ENCODE measurements around the gene TACC2.
"Not testable (repeated sequence)": the region's sequence is repeated elsewhere in the genome, so short reads cannot be mapped to it uniquely, and the experiment has no call there.

The TACC2 gene

DNA sequence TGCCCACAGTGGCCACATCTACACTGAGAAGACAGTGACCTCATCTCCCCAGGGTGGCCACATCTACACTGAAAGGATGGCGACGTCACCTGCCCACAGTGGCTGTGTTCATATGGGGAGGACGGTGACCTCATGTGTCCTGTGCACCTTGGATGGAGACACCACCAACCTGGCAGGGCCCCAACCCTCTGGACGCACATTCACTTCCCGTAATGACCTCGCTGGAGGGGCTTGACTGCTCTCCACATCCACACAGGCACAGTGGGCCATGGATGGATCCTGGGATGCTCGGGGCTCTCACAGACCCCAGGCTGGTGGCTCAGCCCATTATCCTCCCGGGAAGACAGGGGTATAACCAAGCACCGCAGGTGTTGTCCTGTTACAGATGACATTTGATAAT, 212.4 kb downstream of the TACC2 start:
- H3K4me3 ChIP-seq (ENCODE audit: low read length), result no peak overlapping the region
- no peaks in the 10 kb centered on the region for H3K9me3 ChIP-seq (ENCODE audit: insufficient read depth, low read depth, low read length)
- no peaks in the 10 kb centered on the region for H3K4me1 ChIP-seq (ENCODE audit: insufficient read depth, low read length)
- H3K27me3 ChIP-seq (ENCODE audit: insufficient read depth, low read length), result no peaks in the 10 kb centered on the region
- no peak overlapping the region for H3K27ac ChIP-seq (ENCODE audit: low read length)
- H3K9ac ChIP-seq (ENCODE audit: low read depth, low read length), result no peak overlapping the region
- H3K36me3 ChIP-seq (ENCODE audit: insufficient read depth, low read depth, low read length), result peaks cover 42% of the 10 kb centered on the region

DNA sequence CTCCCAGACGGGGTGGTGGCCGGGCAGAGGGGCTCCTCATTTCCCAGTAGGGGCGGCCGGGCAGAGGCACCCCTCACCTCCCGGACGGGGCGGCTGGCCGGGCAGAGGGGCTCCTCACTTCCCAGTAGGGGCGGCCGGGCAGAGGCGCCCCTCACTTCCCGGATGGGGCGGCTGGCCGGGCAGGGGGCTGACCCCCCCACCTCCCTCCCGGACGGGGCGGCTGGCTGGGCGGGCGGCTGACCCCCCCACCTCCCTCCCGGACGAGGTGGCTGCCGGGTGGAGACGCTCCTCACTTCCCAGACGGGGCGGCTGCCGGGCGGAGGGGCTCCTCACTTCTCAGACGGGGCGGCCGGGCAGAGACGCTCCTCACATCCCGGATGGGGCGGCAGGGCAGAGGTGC, 214.2 kb downstream of the TACC2 start:
- H3K4me3 ChIP-seq (ENCODE audit: low read length); H3K27ac ChIP-seq (ENCODE audit: low read length); H3K9me3 ChIP-seq (ENCODE audit: insufficient read depth, low read depth, low read length); H3K4me1 ChIP-seq (ENCODE audit: insufficient read depth, low read length); H3K9ac ChIP-seq (ENCODE audit: low read depth, low read length); H3K27me3 ChIP-seq (ENCODE audit: insufficient read depth, low read length): not testable (repeated sequence)
- peaks cover 32% of the 10 kb centered on the region for H3K36me3 ChIP-seq (ENCODE audit: insufficient read depth, low read depth, low read length)

GRCh38 chr10:122204691-122205489, 215.9 kb downstream of the TACC2 start:
- Histone ChIP-seq H3K9me3 (ENCODE audit: insufficient read depth, low read depth, low read length) (no peaks in the 10 kb centered on the region), H3K27ac (ENCODE audit: low read length) (no peak overlapping the region), H3K9ac (ENCODE audit: low read depth, low read length) (no peak overlapping the region), H3K4me3 (ENCODE audit: low read length) (no peak overlapping the region), H3K27me3 (ENCODE audit: insufficient read depth, low read length) (no peaks in the 10 kb centered on the region), H3K36me3 (ENCODE audit: insufficient read depth, low read depth, low read length) (peaks cover 16% of the 10 kb centered on the region), H3K4me1 (ENCODE audit: insufficient read depth, low read length) (no peaks in the 10 kb centered on the region)

GRCh38 chr10:122206471-122207065, 217.6 kb downstream of the TACC2 start:
- H3K4me3 ChIP-seq (ENCODE audit: low read length), result no peak overlapping the region
- no peaks in the 10 kb centered on the region for H3K9me3 ChIP-seq (ENCODE audit: insufficient read depth, low read depth, low read length)
- peaks cover 20% of the 10 kb centered on the region for H3K36me3 ChIP-seq (ENCODE audit: insufficient read depth, low read depth, low read length)
- no peaks in the 10 kb centered on the region for H3K4me1 ChIP-seq (ENCODE audit: insufficient read depth, low read length)
- H3K9ac ChIP-seq (ENCODE audit: low read depth, low read length), result no peak overlapping the region
- no peak overlapping the region for H3K27ac ChIP-seq (ENCODE audit: low read length)
- H3K27me3 ChIP-seq (ENCODE audit: insufficient read depth, low read length), result no peaks in the 10 kb centered on the region

GRCh38 chr10:122207163-122207562, 218.2 kb downstream of the TACC2 start:
- Histone ChIP-seq H3K27ac (ENCODE audit: low read length) (no peak overlapping the region), H3K9ac (ENCODE audit: low read depth, low read length) (no peak overlapping the region), H3K4me3 (ENCODE audit: low read length) (no peak overlapping the region), H3K27me3 (ENCODE audit: insufficient read depth, low read length) (no peaks in the 10 kb centered on the region), H3K36me3 (ENCODE audit: insufficient read depth, low read depth, low read length) (peaks cover 23% of the 10 kb centered on the region), H3K4me1 (ENCODE audit: insufficient read depth, low read length) (no peaks in the 10 kb centered on the region), H3K9me3 (ENCODE audit: insufficient read depth, low read depth, low read length) (no peaks in the 10 kb centered on the region)

DNA sequence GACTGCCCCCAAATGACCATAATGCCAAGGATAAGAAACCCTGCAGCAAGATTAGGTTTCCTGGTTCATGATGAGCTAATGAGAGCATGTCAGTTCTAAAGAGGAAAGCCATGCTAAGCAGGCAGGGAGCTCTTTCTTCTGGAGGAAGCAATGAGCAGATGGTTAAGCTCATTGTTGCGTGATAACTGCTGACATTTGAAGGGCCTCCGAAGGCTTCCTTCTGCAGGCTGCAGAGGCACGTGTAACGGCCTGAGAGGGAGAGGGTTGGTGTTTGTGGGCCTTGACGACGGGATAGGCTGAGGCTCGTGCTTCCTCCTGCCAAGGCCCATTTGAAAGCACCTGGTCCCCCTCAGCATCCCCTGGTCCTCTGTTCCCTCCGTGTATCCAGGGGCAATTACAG, 218.6 kb downstream of the TACC2 start:
- H3K27ac ChIP-seq (ENCODE audit: low read length), result no peak overlapping the region
- H3K9ac ChIP-seq (ENCODE audit: low read depth, low read length), result no peak overlapping the region
- no peaks in the 10 kb centered on the region for H3K9me3 ChIP-seq (ENCODE audit: insufficient read depth, low read depth, low read length)
- peaks cover 28% of the 10 kb centered on the region for H3K36me3 ChIP-seq (ENCODE audit: insufficient read depth, low read depth, low read length)
- H3K27me3 ChIP-seq (ENCODE audit: insufficient read depth, low read length), result no peaks in the 10 kb centered on the region
- H3K4me3 ChIP-seq (ENCODE audit: low read length), result no peak overlapping the region
- no peaks in the 10 kb centered on the region for H3K4me1 ChIP-seq (ENCODE audit: insufficient read depth, low read length)

DNA sequence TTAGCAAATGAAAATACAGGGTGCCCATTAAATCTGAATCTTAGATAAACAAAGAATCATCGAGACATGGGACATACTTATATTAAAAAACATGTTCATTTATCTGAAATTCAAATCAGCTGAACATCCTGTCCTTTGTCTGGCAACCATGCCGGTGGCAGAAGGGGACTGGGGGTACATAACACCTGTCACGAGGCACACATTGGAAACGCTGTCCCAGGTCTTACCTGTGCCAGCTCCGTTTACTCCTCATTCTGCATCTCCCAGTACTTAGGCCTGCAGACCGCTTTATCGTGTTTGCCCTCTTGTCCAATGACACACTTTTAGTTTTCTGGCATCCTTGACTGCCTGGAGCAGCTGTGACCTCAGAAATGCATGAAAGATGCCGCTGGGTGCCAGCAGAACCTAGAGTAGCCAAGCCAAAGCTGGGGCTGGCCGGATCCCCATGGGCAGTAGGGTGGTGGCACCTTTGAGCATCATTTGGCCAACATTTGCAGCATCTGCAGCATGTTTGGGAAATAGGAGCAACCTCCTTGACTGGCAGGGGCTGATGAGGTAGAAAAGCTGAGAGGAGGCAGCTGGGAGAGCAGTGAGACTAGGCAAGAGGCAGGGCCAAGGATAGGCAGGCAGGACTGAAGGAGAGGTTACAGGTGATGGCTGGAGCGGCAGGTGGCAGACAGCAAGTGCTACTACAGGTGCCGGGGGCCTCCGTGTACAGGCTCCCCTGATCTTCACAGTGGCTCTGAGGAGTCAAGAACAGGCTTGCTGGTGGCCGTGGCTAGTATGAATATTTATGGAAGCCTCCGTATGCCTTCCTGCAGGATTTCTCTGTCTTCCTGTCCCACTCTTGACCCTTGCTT, 219.8 kb downstream of the TACC2 start:
- Histone ChIP-seq H3K4me1 (ENCODE audit: insufficient read depth, low read length) (no peaks in the 10 kb centered on the region), H3K27ac (ENCODE audit: low read length) (no peak overlapping the region)

GRCh38 chr10:122210481-122211265, 221.7 kb downstream of the TACC2 start:
- no peak overlapping the region for H3K4me3 ChIP-seq (ENCODE audit: low read length)
- no peak overlapping the region for H3K27ac ChIP-seq (ENCODE audit: low read length)
- no peaks in the 10 kb centered on the region for H3K9me3 ChIP-seq (ENCODE audit: insufficient read depth, low read depth, low read length)
- H3K27me3 ChIP-seq (ENCODE audit: insufficient read depth, low read length), result no peaks in the 10 kb centered on the region
- no peaks in the 10 kb centered on the region for H3K4me1 ChIP-seq (ENCODE audit: insufficient read depth, low read length)
- H3K36me3 ChIP-seq (ENCODE audit: insufficient read depth, low read depth, low read length), result peaks cover 46% of the 10 kb centered on the region
- no peak overlapping the region for H3K9ac ChIP-seq (ENCODE audit: low read depth, low read length)

More for the DNA sequence above, 219.8 kb downstream of the TACC2 start:
- H3K36me3 ChIP-seq (ENCODE audit: insufficient read depth, low read depth, low read length), result peaks cover 35% of the 10 kb centered on the region
- no peaks in the 10 kb centered on the region for H3K9me3 ChIP-seq (ENCODE audit: insufficient read depth, low read depth, low read length)
- no peak overlapping the region for H3K9ac ChIP-seq (ENCODE audit: low read depth, low read length)
- H3K27me3 ChIP-seq (ENCODE audit: insufficient read depth, low read length), result no peaks in the 10 kb centered on the region
- H3K4me3 ChIP-seq (ENCODE audit: low read length), result no peak overlapping the region

GRCh38 chr10:122213364-122213763, 224.4 kb downstream of the TACC2 start:
- no peaks in the 10 kb centered on the region for H3K27me3 ChIP-seq (ENCODE audit: insufficient read depth, low read length)
- H3K9ac ChIP-seq (ENCODE audit: low read depth, low read length), result no peak overlapping the region
- H3K4me1 ChIP-seq (ENCODE audit: insufficient read depth, low read length), result no peaks in the 10 kb centered on the region
- no peak overlapping the region for H3K27ac ChIP-seq (ENCODE audit: low read length)
- H3K4me3 ChIP-seq (ENCODE audit: low read length), result no peak overlapping the region
- H3K36me3 ChIP-seq (ENCODE audit: insufficient read depth, low read depth, low read length), result peaks cover 72% of the 10 kb centered on the region
- no peaks in the 10 kb centered on the region for H3K9me3 ChIP-seq (ENCODE audit: insufficient read depth, low read depth, low read length)

GRCh38 chr10:122213766-122214165, 224.8 kb downstream of the TACC2 start:
- Histone ChIP-seq H3K4me1 (ENCODE audit: insufficient read depth, low read length) (no peaks in the 10 kb centered on the region), H3K36me3 (ENCODE audit: insufficient read depth, low read depth, low read length) (peaks cover 76% of the 10 kb centered on the region), H3K9ac (ENCODE audit: low read depth, low read length) (no peak overlapping the region), H3K4me3 (ENCODE audit: low read length) (no peak overlapping the region), H3K27me3 (ENCODE audit: insufficient read depth, low read length) (no peaks in the 10 kb centered on the region), H3K27ac (ENCODE audit: low read length) (no peak overlapping the region), H3K9me3 (ENCODE audit: insufficient read depth, low read depth, low read length) (no peaks in the 10 kb centered on the region)

- H3K9ac ChIP-seq (ENCODE audit: low read depth, low read length), result no peak overlapping the region
- H3K36me3 ChIP-seq (ENCODE audit: insufficient read depth, low read depth, low read length), result peaks cover 86% of the 10 kb centered on the region
- H3K4me1 ChIP-seq (ENCODE audit: insufficient read depth, low read length), result no peaks in the 10 kb centered on the region
- no peak overlapping the region for H3K27ac ChIP-seq (ENCODE audit: low read length)
- H3K4me3 ChIP-seq (ENCODE audit: low read length), result no peak overlapping the region
- H3K9me3 ChIP-seq (ENCODE audit: insufficient read depth, low read depth, low read length), result no peaks in the 10 kb centered on the region
- no peaks in the 10 kb centered on the region for H3K27me3 ChIP-seq (ENCODE audit: insufficient read depth, low read length)
Observed at GRCh38 chr10:122216047-122216446, 227.1 kb downstream of the TACC2 start.
